HepG2 (cell line): Measurements from ENCODE around the gene RBM34. TPM values are rescaled to one million over a fixed set of nuclear protein-coding genes. Genes with fewer than 3 reads are reported as not detected.
A peak's percentile ranks its signal among the peaks of the same experiment; 100 is the strongest.

ENCODE experiments used
- ATM ChIP-seq: fragments of 450-650 bp; IDR thresholded peaks from 2 replicates; pipeline ENCODE4 v1.7.1; 2017; ENCODE audit warnings: mild to moderate bottlenecking, borderline replicate concordance
- CBX2 ChIP-seq, 2 experiments: fragments of 200-600 bp in 1 of 2; sonication (generic); formaldehyde crosslinking in 1 of 2; IDR thresholded peaks; 2 replicates each; pipeline versions ENCODE4 v1.7.0 to v1.8.1; 2018 to 2022; ENCODE audit warnings: low read depth in 2 of 2, low read length in 1 of 2, mild to moderate bottlenecking in 1 of 2, missing genetic modification reagents in 1 of 2
- EHMT2 ChIP-seq: fragments of 200-600 bp; sonication (generic); IDR thresholded peaks from 2 replicates; pipeline ENCODE4 v1.7.0; 2017; ENCODE audit warnings: antibody characterized with exemption, low read depth, low read length, borderline replicate concordance
- HES4 ChIP-seq: sonication (generic); formaldehyde crosslinking; IDR thresholded peaks from 2 replicates; pipeline ENCODE4 v1.9.0; 2021; ENCODE audit warnings: mild to moderate bottlenecking, missing genetic modification reagents, borderline replicate concordance
- HNF4G ChIP-seq, 2 experiments: sonication (generic) in 1 of 2; formaldehyde crosslinking in 1 of 2; IDR thresholded peaks; 2 replicates each; pipeline versions ENCODE4 v1.4.0 to v1.6.1; 2011 to 2020; ENCODE audit warnings: borderline replicate concordance in 2 of 2, low read depth in 2 of 2, mild to moderate bottlenecking in 2 of 2, low read length in 1 of 2, missing genetic modification reagents in 1 of 2, moderate library complexity in 1 of 2
- KAT2B ChIP-seq: fragments of 150-350 bp; IDR thresholded peaks from 2 replicates; pipeline ENCODE4 v1.6.1; 2014; ENCODE audit warnings: low read depth, low read length, borderline replicate concordance
- MTF2 ChIP-seq: sonication (generic); formaldehyde crosslinking; IDR thresholded peaks from 2 replicates; pipeline ENCODE4 v1.5.0; 2020; ENCODE audit warnings: missing genetic modification reagents, borderline replicate concordance
- MXD4 ChIP-seq: IDR thresholded peaks from 2 replicates; pipeline ENCODE4 v1.6.1; 2016; ENCODE audit warnings: mild to moderate bottlenecking, missing biosample characterization, missing genetic modification reagents
- NFRKB ChIP-seq: fragments of 450-650 bp; IDR thresholded peaks from 2 replicates; pipeline ENCODE4 v1.6.1; 2017
- NR2F6 ChIP-seq, 2 experiments: IDR thresholded peaks; 2 replicates each; pipeline ENCODE4 v1.6.1; 2016; ENCODE audit warnings: antibody characterized with exemption in 1 of 2, mild to moderate bottlenecking in 1 of 2
- POLR2G ChIP-seq: fragments of 200-400 bp; formaldehyde crosslinking; IDR thresholded peaks from 2 replicates; pipeline ENCODE4 v1.6.1; 2018; ENCODE audit warnings: mild to moderate bottlenecking, low read depth, low read length, moderate library complexity
- RORA ChIP-seq: sonication (generic); formaldehyde crosslinking; IDR thresholded peaks from 2 replicates; pipeline ENCODE4 v1.5.0; 2020; ENCODE audit warnings: mild to moderate bottlenecking, missing genetic modification reagents, moderate library complexity
- ZBTB1 ChIP-seq: sonication (generic); formaldehyde crosslinking; IDR thresholded peaks from 2 replicates; pipeline ENCODE4 v1.4.0; 2020; ENCODE audit warnings: missing genetic modification reagents, borderline replicate concordance
- ZNF225 ChIP-seq: sonication (generic); formaldehyde crosslinking; IDR thresholded peaks from 2 replicates; pipeline ENCODE4 v1.4.0; 2020; ENCODE audit warnings: mild to moderate bottlenecking, missing genetic modification reagents
- ZNF251 ChIP-seq: sonication (generic); formaldehyde crosslinking; IDR thresholded peaks from 2 replicates; pipeline ENCODE4 v1.9.0; 2021; ENCODE audit warnings: mild to moderate bottlenecking, missing genetic modification reagents
- ZNF33A ChIP-seq: sonication (generic); formaldehyde crosslinking; IDR thresholded peaks from 2 replicates; pipeline ENCODE4 v1.5.1; 2020; ENCODE audit warnings: missing genetic modification reagents, mild to moderate bottlenecking, moderate library complexity, borderline replicate concordance
- ZNF484 ChIP-seq: sonication (generic); formaldehyde crosslinking; IDR thresholded peaks from 2 replicates; pipeline ENCODE4 v1.5.1; 2020; ENCODE audit warnings: mild to moderate bottlenecking, low read depth, missing genetic modification reagents, borderline replicate concordance
- ZNF792 ChIP-seq: IDR thresholded peaks from 2 replicates; pipeline ENCODE4 v1.6.1; 2016
- polyA plus RNA-seq, 8 experiments: library from polyadenylated mRNA; depleted of rRNA in 3 of 8; stranded (reverse) in 7 of 8; unstranded in 1 of 8; fragments of >200 nt; fragmentation: Illumina TruSeq in 4 of 8; extraction: Trizol in 4 of 8; gene quantifications; 2 replicates each; pipeline versions ENCODE4 v1.2.1 to v1.2.3, GENCODE V29; 2011 to 2016; ENCODE audit warnings: low read depth in 4 of 8, missing spikeins in 1 of 8, mixed read lengths in 1 of 8; ENCODE audit not compliant: insufficient read depth in 1 of 8
- total RNA-seq, 5 experiments: library from RNA; depleted of rRNA; stranded (reverse); fragments of >200 nt; fragmentation: Illumina TruSeq; extraction: Trizol; gene quantifications; 2 replicates each; pipeline ENCODE4 v1.2.3, GENCODE V29; 2016; ENCODE audit warnings: low read depth in 1 of 5
- TF ChIP-seq, protein P1 (sequence below): sonication (generic); formaldehyde crosslinking; IDR thresholded peaks from 2 replicates; pipeline ENCODE4 v1.4.0; 2020; ENCODE audit warnings: missing genetic modification reagents, borderline replicate concordance
- TF ChIP-seq, protein P2 (sequence below): sonication (generic); formaldehyde crosslinking; IDR thresholded peaks from 2 replicates; pipeline ENCODE4 v1.4.0; 2020; ENCODE audit warnings: mild to moderate bottlenecking, missing genetic modification reagents
- TF ChIP-seq, protein P3 (sequence below): sonication (generic); formaldehyde crosslinking; IDR thresholded peaks from 2 replicates; pipeline ENCODE4 v1.4.0; 2020; ENCODE audit warnings: missing genetic modification reagents, borderline replicate concordance

RBM34 gene
- total and polyA plus RNA-seq, 2 of the 13 experiments (the other 11 are each of a cell fraction or from before 2014, with no cell fraction given), result 34.7 to 73.0 TPM

DNA sequence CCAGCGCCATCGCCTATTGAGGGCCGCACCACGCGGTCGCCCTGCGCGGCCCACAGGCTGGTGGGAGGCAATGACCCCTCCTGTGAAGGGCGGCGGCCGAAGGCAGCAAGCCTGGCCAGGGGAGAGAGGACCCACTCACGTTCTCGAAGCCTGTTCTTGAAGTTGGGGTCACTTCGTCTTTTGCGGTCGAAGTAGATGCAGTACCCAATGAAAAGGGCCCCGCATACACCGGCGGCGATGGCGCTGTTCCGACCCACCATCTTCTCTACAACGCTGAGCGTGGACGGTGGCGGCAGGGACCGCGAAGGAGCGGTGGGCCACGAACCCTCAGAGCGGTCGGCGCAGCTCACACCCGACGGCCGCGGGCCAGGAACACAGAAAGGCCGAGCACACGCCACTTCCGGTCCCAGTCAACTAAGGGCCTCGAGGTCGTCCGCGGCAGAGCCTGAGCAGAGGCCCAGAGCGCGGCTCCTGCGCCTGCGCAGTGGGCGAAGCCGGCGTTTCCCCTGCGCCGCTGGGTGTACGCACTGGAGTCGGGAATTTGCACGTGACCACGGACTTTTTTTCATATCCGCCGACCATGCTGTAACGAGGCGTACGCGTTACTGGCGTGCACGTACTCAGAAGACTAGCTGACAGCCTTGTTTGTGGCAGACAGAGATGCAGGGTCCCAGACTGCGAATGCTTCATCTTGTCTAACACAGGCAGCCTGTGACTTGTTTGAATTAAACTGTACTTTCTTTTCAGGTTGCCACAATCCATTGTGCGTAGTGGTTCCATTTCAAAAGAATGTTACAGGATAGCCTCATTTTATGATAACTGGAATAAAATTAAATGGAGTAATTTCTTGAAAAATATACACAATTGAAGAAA lies 32.4 kb downstream of the RBM34 start, which contains the start of gene TOMM20 (continued):
- peak; percentile 69 for TF ChIP-seq HES4
- peak; percentile 72 for TF ChIP-seq ZNF792
- no peak for TF ChIP-seq NFRKB
- no peak for TF ChIP-seq ZNF484 (CRISPR knock-in tag)
- 0 out of 2 replicates have a peak, but pooled peaks have one; percentile 8 for TF ChIP-seq NR2F6 (IDR thresholded peaks at IDR 0.05)
- TF ChIP-seq NR2F6 (CRISPR knock-in tag; IDR thresholded peaks at IDR 0.05), result peak; percentile 59
- TF ChIP-seq ZBTB1 (CRISPR knock-in tag), result no peak
- TF ChIP-seq, protein P1, sequence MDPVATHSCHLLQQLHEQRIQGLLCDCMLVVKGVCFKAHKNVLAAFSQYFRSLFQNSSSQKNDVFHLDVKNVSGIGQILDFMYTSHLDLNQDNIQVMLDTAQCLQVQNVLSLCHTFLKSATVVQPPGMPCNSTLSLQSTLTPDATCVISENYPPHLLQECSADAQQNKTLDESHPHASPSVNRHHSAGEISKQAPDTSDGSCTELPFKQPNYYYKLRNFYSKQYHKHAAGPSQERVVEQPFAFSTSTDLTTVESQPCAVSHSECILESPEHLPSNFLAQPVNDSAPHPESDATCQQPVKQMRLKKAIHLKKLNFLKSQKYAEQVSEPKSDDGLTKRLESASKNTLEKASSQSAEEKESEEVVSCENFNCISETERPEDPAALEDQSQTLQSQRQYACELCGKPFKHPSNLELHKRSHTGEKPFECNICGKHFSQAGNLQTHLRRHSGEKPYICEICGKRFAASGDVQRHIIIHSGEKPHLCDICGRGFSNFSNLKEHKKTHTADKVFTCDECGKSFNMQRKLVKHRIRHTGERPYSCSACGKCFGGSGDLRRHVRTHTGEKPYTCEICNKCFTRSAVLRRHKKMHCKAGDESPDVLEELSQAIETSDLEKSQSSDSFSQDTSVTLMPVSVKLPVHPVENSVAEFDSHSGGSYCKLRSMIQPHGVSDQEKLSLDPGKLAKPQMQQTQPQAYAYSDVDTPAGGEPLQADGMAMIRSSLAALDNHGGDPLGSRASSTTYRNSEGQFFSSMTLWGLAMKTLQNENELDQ, result no peak
- TF ChIP-seq, protein P2, sequence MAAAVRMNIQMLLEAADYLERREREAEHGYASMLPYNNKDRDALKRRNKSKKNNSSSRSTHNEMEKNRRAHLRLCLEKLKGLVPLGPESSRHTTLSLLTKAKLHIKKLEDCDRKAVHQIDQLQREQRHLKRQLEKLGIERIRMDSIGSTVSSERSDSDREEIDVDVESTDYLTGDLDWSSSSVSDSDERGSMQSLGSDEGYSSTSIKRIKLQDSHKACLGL (CRISPR knock-in tag), result peak; percentile 72; the same call in 1 of the 2 replicates
- no peak for TF ChIP-seq EHMT2
- TF ChIP-seq, protein P3, sequence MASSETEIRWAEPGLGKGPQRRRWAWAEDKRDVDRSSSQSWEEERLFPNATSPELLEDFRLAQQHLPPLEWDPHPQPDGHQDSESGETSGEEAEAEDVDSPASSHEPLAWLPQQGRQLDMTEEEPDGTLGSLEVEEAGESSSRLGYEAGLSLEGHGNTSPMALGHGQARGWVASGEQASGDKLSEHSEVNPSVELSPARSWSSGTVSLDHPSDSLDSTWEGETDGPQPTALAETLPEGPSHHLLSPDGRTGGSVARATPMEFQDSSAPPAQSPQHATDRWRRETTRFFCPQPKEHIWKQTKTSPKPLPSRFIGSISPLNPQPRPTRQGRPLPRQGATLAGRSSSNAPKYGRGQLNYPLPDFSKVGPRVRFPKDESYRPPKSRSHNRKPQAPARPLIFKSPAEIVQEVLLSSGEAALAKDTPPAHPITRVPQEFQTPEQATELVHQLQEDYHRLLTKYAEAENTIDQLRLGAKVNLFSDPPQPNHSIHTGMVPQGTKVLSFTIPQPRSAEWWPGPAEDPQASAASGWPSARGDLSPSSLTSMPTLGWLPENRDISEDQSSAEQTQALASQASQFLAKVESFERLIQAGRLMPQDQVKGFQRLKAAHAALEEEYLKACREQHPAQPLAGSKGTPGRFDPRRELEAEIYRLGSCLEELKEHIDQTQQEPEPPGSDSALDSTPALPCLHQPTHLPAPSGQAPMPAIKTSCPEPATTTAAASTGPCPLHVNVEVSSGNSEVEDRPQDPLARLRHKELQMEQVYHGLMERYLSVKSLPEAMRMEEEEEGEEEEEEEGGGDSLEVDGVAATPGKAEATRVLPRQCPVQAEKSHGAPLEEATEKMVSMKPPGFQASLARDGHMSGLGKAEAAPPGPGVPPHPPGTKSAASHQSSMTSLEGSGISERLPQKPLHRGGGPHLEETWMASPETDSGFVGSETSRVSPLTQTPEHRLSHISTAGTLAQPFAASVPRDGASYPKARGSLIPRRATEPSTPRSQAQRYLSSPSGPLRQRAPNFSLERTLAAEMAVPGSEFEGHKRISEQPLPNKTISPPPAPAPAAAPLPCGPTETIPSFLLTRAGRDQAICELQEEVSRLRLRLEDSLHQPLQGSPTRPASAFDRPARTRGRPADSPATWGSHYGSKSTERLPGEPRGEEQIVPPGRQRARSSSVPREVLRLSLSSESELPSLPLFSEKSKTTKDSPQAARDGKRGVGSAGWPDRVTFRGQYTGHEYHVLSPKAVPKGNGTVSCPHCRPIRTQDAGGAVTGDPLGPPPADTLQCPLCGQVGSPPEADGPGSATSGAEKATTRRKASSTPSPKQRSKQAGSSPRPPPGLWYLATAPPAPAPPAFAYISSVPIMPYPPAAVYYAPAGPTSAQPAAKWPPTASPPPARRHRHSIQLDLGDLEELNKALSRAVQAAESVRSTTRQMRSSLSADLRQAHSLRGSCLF (CRISPR knock-in tag), result peak; percentile 95; the same call in 1 of the 2 replicates
- TF ChIP-seq CBX2 (IDR thresholded peaks at IDR 0.05; ENCODE audit: low read depth, low read length), result no peak
- 0 out of 2 replicates have a peak, but pooled peaks have one; percentile 61 for TF ChIP-seq CBX2 (CRISPR knock-in tag; IDR thresholded peaks at IDR 0.05; ENCODE audit: low read depth)
- no peak for TF ChIP-seq KAT2B
- TF ChIP-seq ZNF33A (CRISPR knock-in tag), result no peak
- TF ChIP-seq POLR2G, result peak; percentile 92
- peak; percentile 70; the same call in 1 of the 2 replicates for TF ChIP-seq MXD4 (CRISPR knock-in tag)
- TF ChIP-seq ATM, result no peak
- no peak for TF ChIP-seq MTF2 (CRISPR knock-in tag)
- no peak for TF ChIP-seq ZNF251 (CRISPR knock-in tag)
- TF ChIP-seq RORA (CRISPR knock-in tag), result no peak
- TF ChIP-seq ZNF225, result peak; percentile 90
- TF ChIP-seq HNF4G (IDR thresholded peaks at IDR 0.05; ENCODE audit: borderline replicate concordance, low read depth, low read length), result no peak
- TF ChIP-seq HNF4G (CRISPR knock-in tag; IDR thresholded peaks at IDR 0.05; ENCODE audit: borderline replicate concordance, low read depth), result peak; percentile 56
